GM23338 (cell line): ENCODE measurements around the gene SNUPN. TPM values are rescaled to one million over a fixed set of nuclear protein-coding genes. Genes with fewer than 3 reads are reported as not detected.

Experiments
- ATAC-seq: fragments of 200-7000 bp; cut with Tn5 transposase; 3 replicates; pipeline ENCODE4 v1.9.1; 2020
- DNase-seq: peaks from one replicate; pipeline ENCODE4 v3.0.0-alpha.2; 2015; ENCODE audit warnings: low spot score
- H2AFZ ChIP-seq: fragments of 200-600 bp; sonication (generic); 2 replicates; pipeline ENCODE4 v1.8.0; 2016; ENCODE audit warnings: antibody characterized with exemption, mild to moderate bottlenecking, moderate library complexity
- H3F3A ChIP-seq: fragments of 200-600 bp; sonication (generic); replicated peaks from 2 replicates; pipeline ENCODE4 v1.8.0; 2017; ENCODE audit warnings: antibody characterized with exemption, mixed run types, low read depth
- H3K27ac ChIP-seq: fragments of 200-600 bp; sonication (generic); 2 replicates; pipeline ENCODE4 v1.6.1; 2016; ENCODE audit warnings: low read depth
- H3K27me3 ChIP-seq: fragments of 200-600 bp; sonication (generic); 2 replicates; pipeline ENCODE4 v1.8.0; 2016; ENCODE audit warnings: mild to moderate bottlenecking, mixed run types, moderate library complexity; ENCODE audit not compliant: insufficient read depth
- H3K36me3 ChIP-seq: fragments of 200-600 bp; sonication (generic); 2 replicates; pipeline ENCODE4 v1.8.0; 2016; ENCODE audit warnings: mild to moderate bottlenecking; ENCODE audit not compliant: insufficient read depth
- H3K4me1 ChIP-seq: fragments of 200-600 bp; sonication (generic); 2 replicates; pipeline ENCODE4 v1.8.0; 2016; ENCODE audit warnings: mild to moderate bottlenecking, moderate library complexity; ENCODE audit not compliant: insufficient read depth
- H3K4me2 ChIP-seq: fragments of 200-600 bp; sonication (generic); 2 replicates; pipeline ENCODE4 v1.7.1; 2017; ENCODE audit warnings: mixed run types
- H3K4me3 ChIP-seq: fragments of 200-600 bp; sonication (generic); 2 replicates; pipeline ENCODE4 v1.6.1; 2016; ENCODE audit warnings: mixed run types
- H3K79me2 ChIP-seq: fragments of 200-600 bp; sonication (generic); replicated peaks from 2 replicates; pipeline ENCODE4 v1.8.0; 2017; ENCODE audit warnings: mild to moderate bottlenecking; ENCODE audit not compliant: insufficient read depth
- H3K9me2 ChIP-seq: fragments of 200-600 bp; sonication (generic); 2 replicates; pipeline ENCODE4 v1.8.0; 2017; ENCODE audit not compliant: insufficient read depth
- H4K20me1 ChIP-seq: fragments of 200-600 bp; sonication (generic); replicated peaks from 2 replicates; pipeline ENCODE4 v1.8.0; 2017; ENCODE audit warnings: mild to moderate bottlenecking; ENCODE audit not compliant: insufficient read depth
- H3K27ac Mint-ChIP-seq: 2 replicates; pipeline ENCODE4 v1.8.0; 2020; ENCODE audit warnings: inconsistent platforms, mild to moderate bottlenecking, moderate library complexity, mixed read lengths
- H3K27me3 Mint-ChIP-seq: 3 replicates; pipeline ENCODE4 v1.8.0; 2022; ENCODE audit warnings: low read depth, mild to moderate bottlenecking, moderate library complexity, mixed read lengths, inconsistent platforms; ENCODE audit not compliant: insufficient read depth, poor library complexity
- H3K36me3 Mint-ChIP-seq: 3 replicates; pipeline ENCODE4 v1.8.0; 2021; ENCODE audit warnings: low read depth, mild to moderate bottlenecking, inconsistent platforms, moderate library complexity, mixed read lengths
- H3K4me1 Mint-ChIP-seq: 3 replicates; pipeline ENCODE4 v1.8.0; 2020; ENCODE audit warnings: mild to moderate bottlenecking, inconsistent platforms, mixed read lengths
- H3K4me3 Mint-ChIP-seq: 3 replicates; pipeline ENCODE4 v1.8.0; 2021; ENCODE audit warnings: moderate library complexity, mild to moderate bottlenecking, inconsistent platforms, mixed read lengths
- H3K9me3 Mint-ChIP-seq: 3 replicates; pipeline ENCODE4 v1.8.0; 2020; ENCODE audit warnings: moderate library complexity, mild to moderate bottlenecking, inconsistent platforms, mixed read lengths
- CREB1 ChIP-seq: fragments of 250-450 bp; sonication (Bioruptor Pico); IDR thresholded peaks from 2 replicates; pipeline ENCODE4 v1.5.0; 2020; ENCODE audit warnings: low read depth, mild to moderate bottlenecking, moderate library complexity
- EZH2phosphoT487 ChIP-seq: fragments of 200-600 bp; sonication (generic); IDR thresholded peaks from one replicate; pipeline ENCODE4 v1.8.1; 2018; ENCODE audit warnings: antibody characterized with exemption; ENCODE audit not compliant: unreplicated experiment
- JUNB ChIP-seq: IDR thresholded peaks from one replicate; pipeline ENCODE4 v1.6.1; 2016; ENCODE audit warnings: antibody characterized with exemption; ENCODE audit not compliant: unreplicated experiment
- POLR2AphosphoS5 ChIP-seq: IDR thresholded peaks from 2 replicates; pipeline ENCODE4 v1.6.1; 2016; ENCODE audit warnings: antibody characterized with exemption, low read depth
- STAT1 ChIP-seq: IDR thresholded peaks from one replicate; pipeline ENCODE4 v1.6.1; 2016; ENCODE audit warnings: antibody characterized with exemption; ENCODE audit not compliant: unreplicated experiment
- ZNF331 ChIP-seq: fragments of 250-450 bp; sonication (Bioruptor Pico); IDR thresholded peaks from 2 replicates; pipeline ENCODE4 v1.5.0; 2020; ENCODE audit warnings: low read depth, mild to moderate bottlenecking, moderate library complexity
- polyA plus RNA-seq: library from polyadenylated mRNA; unstranded; fragments of >200 nt; fragmentation: Nextera tagmentation; extraction: Ambion mirVana; gene quantifications from 2 replicates; pipeline ENCODE4 v1.2.1, GENCODE V29; 2016
- total RNA-seq: library from RNA; depleted of rRNA; stranded (reverse); fragments of >200 nt; shearing (Covaris generic); gene quantifications from 2 replicates; pipeline ENCODE4 v1.2.3, GENCODE V29; 2014
- TF ChIP-seq, protein P1 (sequence below), 2 experiments: fragments of 200-600 bp in 1 of 2; sonication (generic) in 1 of 2; conservative IDR thresholded peaks; 2 replicates each; pipeline versions ENCODE4 v1.5.1 to v1.6.1; 2016 to 2017; ENCODE audit warnings: antibody characterized with exemption in 2 of 2, low read depth in 2 of 2, mild to moderate bottlenecking in 2 of 2, moderate library complexity in 1 of 2
- TF ChIP-seq, protein P2 (sequence below): IDR thresholded peaks from one replicate; pipeline ENCODE4 v1.6.1; 2018; ENCODE audit warnings: antibody characterized with exemption; ENCODE audit not compliant: unreplicated experiment
- TF ChIP-seq, protein P3 (sequence below): fragments of 250-450 bp; sonication (Bioruptor Pico); IDR thresholded peaks from 2 replicates; pipeline ENCODE4 v1.5.0; 2020; ENCODE audit warnings: mild to moderate bottlenecking, moderate library complexity

SNUPN gene
- total and polyA plus RNA-seq, 2 experiments from 2014 or later: 20.5 to 27.7 TPM

GRCh38 chr15:75596703-75597345, 28.7 kb downstream of the SNUPN start:
- Histone ChIP-seq H3K36me3 (peaks cover 8% of the 10 kb centered on the region), H3K4me2 (no peak overlapping the region), H3K27me3 (no peaks in the 10 kb centered on the region), H4K20me1 (no peaks in the 10 kb centered on the region), H2AFZ (no peak overlapping the region), H3K9me2 (no peaks in the 10 kb centered on the region), H3K27ac (no peak overlapping the region), H3K79me2 (no peaks in the 10 kb centered on the region), H3K4me3 (no peak overlapping the region), H3K4me1 (no peaks in the 10 kb centered on the region), H3F3A (0 out of 2 replicates have a peak, but pooled peaks cover 3% of the 10 kb centered on the region)
- no peak for DNase-seq
- Mint-ChIP-seq H3K27ac (no peak overlapping the region), H3K9me3 (no peaks in the 10 kb centered on the region), H3K4me3 (no peak overlapping the region), H3K4me1 (no peaks in the 10 kb centered on the region), H3K27me3 (peaks cover 4% of the 10 kb centered on the region), H3K36me3 (peaks cover 38% of the 10 kb centered on the region)
- ATAC-seq: no peak
- TF ChIP-seq, protein P1, sequence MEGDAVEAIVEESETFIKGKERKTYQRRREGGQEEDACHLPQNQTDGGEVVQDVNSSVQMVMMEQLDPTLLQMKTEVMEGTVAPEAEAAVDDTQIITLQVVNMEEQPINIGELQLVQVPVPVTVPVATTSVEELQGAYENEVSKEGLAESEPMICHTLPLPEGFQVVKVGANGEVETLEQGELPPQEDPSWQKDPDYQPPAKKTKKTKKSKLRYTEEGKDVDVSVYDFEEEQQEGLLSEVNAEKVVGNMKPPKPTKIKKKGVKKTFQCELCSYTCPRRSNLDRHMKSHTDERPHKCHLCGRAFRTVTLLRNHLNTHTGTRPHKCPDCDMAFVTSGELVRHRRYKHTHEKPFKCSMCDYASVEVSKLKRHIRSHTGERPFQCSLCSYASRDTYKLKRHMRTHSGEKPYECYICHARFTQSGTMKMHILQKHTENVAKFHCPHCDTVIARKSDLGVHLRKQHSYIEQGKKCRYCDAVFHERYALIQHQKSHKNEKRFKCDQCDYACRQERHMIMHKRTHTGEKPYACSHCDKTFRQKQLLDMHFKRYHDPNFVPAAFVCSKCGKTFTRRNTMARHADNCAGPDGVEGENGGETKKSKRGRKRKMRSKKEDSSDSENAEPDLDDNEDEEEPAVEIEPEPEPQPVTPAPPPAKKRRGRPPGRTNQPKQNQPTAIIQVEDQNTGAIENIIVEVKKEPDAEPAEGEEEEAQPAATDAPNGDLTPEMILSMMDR (conservative IDR thresholded peaks at IDR 0.05; ENCODE audit: low read depth in 2 of 2): no peak
- TF ChIP-seq CREB1 (CRISPR knock-in tag): no peak
- TF ChIP-seq EZH2phosphoT487: no peak
- TF ChIP-seq JUNB: no peak
- TF ChIP-seq ZNF331 (CRISPR knock-in tag): no peak
- TF ChIP-seq, protein P2, sequence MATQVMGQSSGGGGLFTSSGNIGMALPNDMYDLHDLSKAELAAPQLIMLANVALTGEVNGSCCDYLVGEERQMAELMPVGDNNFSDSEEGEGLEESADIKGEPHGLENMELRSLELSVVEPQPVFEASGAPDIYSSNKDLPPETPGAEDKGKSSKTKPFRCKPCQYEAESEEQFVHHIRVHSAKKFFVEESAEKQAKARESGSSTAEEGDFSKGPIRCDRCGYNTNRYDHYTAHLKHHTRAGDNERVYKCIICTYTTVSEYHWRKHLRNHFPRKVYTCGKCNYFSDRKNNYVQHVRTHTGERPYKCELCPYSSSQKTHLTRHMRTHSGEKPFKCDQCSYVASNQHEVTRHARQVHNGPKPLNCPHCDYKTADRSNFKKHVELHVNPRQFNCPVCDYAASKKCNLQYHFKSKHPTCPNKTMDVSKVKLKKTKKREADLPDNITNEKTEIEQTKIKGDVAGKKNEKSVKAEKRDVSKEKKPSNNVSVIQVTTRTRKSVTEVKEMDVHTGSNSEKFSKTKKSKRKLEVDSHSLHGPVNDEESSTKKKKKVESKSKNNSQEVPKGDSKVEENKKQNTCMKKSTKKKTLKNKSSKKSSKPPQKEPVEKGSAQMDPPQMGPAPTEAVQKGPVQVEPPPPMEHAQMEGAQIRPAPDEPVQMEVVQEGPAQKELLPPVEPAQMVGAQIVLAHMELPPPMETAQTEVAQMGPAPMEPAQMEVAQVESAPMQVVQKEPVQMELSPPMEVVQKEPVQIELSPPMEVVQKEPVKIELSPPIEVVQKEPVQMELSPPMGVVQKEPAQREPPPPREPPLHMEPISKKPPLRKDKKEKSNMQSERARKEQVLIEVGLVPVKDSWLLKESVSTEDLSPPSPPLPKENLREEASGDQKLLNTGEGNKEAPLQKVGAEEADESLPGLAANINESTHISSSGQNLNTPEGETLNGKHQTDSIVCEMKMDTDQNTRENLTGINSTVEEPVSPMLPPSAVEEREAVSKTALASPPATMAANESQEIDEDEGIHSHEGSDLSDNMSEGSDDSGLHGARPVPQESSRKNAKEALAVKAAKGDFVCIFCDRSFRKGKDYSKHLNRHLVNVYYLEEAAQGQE: no peak
- no peak for TF ChIP-seq POLR2AphosphoS5
- TF ChIP-seq, protein P3, sequence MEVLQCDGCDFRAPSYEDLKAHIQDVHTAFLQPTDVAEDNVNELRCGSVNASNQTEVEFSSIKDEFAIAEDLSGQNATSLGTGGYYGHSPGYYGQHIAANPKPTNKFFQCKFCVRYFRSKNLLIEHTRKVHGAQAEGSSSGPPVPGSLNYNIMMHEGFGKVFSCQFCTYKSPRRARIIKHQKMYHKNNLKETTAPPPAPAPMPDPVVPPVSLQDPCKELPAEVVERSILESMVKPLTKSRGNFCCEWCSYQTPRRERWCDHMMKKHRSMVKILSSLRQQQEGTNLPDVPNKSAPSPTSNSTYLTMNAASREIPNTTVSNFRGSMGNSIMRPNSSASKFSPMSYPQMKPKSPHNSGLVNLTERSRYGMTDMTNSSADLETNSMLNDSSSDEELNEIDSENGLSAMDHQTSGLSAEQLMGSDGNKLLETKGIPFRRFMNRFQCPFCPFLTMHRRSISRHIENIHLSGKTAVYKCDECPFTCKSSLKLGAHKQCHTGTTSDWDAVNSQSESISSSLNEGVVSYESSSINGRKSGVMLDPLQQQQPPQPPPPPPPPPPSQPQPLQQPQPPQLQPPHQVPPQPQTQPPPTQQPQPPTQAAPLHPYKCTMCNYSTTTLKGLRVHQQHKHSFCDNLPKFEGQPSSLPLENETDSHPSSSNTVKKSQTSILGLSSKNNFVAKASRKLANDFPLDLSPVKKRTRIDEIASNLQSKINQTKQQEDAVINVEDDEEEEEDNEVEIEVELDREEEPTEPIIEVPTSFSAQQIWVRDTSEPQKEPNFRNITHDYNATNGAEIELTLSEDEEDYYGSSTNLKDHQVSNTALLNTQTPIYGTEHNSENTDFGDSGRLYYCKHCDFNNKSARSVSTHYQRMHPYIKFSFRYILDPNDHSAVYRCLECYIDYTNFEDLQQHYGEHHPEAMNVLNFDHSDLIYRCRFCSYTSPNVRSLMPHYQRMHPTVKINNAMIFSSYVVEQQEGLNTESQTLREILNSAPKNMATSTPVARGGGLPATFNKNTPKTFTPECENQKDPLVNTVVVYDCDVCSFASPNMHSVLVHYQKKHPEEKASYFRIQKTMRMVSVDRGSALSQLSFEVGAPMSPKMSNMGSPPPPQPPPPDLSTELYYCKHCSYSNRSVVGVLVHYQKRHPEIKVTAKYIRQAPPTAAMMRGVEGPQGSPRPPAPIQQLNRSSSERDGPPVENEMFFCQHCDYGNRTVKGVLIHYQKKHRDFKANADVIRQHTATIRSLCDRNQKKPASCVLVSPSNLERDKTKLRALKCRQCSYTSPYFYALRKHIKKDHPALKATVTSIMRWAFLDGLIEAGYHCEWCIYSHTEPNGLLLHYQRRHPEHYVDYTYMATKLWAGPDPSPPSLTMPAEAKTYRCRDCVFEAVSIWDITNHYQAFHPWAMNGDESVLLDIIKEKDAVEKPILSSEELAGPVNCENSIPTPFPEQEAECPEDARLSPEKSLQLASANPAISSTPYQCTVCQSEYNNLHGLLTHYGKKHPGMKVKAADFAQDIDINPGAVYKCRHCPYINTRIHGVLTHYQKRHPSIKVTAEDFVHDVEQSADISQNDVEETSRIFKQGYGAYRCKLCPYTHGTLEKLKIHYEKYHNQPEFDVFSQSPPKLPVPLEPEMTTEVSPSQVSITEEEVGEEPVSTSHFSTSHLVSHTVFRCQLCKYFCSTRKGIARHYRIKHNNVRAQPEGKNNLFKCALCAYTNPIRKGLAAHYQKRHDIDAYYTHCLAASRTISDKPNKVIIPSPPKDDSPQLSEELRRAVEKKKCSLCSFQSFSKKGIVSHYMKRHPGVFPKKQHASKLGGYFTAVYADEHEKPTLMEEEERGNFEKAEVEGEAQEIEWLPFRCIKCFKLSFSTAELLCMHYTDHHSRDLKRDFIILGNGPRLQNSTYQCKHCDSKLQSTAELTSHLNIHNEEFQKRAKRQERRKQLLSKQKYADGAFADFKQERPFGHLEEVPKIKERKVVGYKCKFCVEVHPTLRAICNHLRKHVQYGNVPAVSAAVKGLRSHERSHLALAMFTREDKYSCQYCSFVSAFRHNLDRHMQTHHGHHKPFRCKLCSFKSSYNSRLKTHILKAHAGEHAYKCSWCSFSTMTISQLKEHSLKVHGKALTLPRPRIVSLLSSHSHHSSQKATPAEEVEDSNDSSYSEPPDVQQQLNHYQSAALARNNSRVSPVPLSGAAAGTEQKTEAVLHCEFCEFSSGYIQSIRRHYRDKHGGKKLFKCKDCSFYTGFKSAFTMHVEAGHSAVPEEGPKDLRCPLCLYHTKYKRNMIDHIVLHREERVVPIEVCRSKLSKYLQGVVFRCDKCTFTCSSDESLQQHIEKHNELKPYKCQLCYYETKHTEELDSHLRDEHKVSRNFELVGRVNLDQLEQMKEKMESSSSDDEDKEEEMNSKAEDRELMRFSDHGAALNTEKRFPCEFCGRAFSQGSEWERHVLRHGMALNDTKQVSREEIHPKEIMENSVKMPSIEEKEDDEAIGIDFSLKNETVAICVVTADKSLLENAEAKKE: no peak
- TF ChIP-seq STAT1: no peak
